BJ (cell line): ENCODE measurements around the gene ADD1. TPM values are rescaled to one million over a fixed set of nuclear protein-coding genes. Genes with fewer than 3 reads are reported as not detected.

ENCODE experiments used
- CTCF ChIA-PET: fragments of 350-600 bp; formaldehyde crosslinking; extraction: SDS; loops from one replicate; lab custom pipeline; 2021; ENCODE audit warnings: antibody characterized with exemption, inconsistent platforms; lab: Yijun Ruan, JAX
- POLR2A ChIA-PET: fragments of 300-600 bp; sonication (Branson Sonifier 250); formaldehyde crosslinking; extraction: SDS; loops from one replicate; lab custom pipeline; 2021; ENCODE audit warnings: antibody characterized with exemption; lab: Charles Lee
- DNase-seq: peaks from one replicate; pipeline ENCODE4 v3.0.0-alpha.2; 2011; ENCODE audit warnings: low read depth
- H3K27me3 ChIP-seq: 2 replicates; pipeline ENCODE4 v1.6.0; 2011; ENCODE audit warnings: low read length; ENCODE audit not compliant: control insufficient read depth, insufficient read depth
- H3K36me3 ChIP-seq: 2 replicates; pipeline ENCODE4 v1.5.1; 2011; ENCODE audit warnings: low read length; ENCODE audit not compliant: control insufficient read depth, insufficient read depth
- H3K4me3 ChIP-seq: 2 replicates; pipeline ENCODE4 v1.5.1; 2011; ENCODE audit warnings: low read depth, mild to moderate bottlenecking, control low read depth, low read length
- polyA plus RNA-seq: library from polyadenylated mRNA; depleted of rRNA; stranded (reverse); fragments of >200 nt; gene quantifications from 2 replicates; pipeline ENCODE4 v1.2.3, GENCODE V29; 2011
- TF ChIP-seq, protein P1 (sequence below): IDR thresholded peaks from 2 replicates; pipeline ENCODE4 v1.5.1; 2011; ENCODE audit warnings: low read depth, mild to moderate bottlenecking, control low read depth, inconsistent platforms, low read length, moderate library complexity; ENCODE audit not compliant: insufficient read depth

ADD1 gene
- polyA plus RNA-seq, 1 experiment: 140 TPM

- Histone ChIP-seq H3K27me3 (no peaks in the 10 kb centered on the region), H3K36me3 (peaks cover 66% of the 10 kb centered on the region), H3K4me3 (no peak overlapping the region)
- TF ChIP-seq, protein P1, sequence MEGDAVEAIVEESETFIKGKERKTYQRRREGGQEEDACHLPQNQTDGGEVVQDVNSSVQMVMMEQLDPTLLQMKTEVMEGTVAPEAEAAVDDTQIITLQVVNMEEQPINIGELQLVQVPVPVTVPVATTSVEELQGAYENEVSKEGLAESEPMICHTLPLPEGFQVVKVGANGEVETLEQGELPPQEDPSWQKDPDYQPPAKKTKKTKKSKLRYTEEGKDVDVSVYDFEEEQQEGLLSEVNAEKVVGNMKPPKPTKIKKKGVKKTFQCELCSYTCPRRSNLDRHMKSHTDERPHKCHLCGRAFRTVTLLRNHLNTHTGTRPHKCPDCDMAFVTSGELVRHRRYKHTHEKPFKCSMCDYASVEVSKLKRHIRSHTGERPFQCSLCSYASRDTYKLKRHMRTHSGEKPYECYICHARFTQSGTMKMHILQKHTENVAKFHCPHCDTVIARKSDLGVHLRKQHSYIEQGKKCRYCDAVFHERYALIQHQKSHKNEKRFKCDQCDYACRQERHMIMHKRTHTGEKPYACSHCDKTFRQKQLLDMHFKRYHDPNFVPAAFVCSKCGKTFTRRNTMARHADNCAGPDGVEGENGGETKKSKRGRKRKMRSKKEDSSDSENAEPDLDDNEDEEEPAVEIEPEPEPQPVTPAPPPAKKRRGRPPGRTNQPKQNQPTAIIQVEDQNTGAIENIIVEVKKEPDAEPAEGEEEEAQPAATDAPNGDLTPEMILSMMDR: no peak
- ChIA-PET POLR2A (no interaction called here), CTCF (no interaction called here)
- DNase-seq: no peak
Observed at GRCh38 chr4:2829933-2830451, 13.7 kb upstream of the ADD1 start.

- ChIA-PET CTCF (no interaction called here), POLR2A (no interaction called here)
- TF ChIP-seq, protein P1: no peak
- no peak for DNase-seq
- H3K27me3 ChIP-seq: no peaks in the 10 kb centered on the region
- no peak overlapping the region for H3K4me3 ChIP-seq
- peaks cover 60% of the 10 kb centered on the region for H3K36me3 ChIP-seq
Observed at GRCh38 chr4:2830632-2831610, 12.7 kb upstream of the ADD1 start.

DNA sequence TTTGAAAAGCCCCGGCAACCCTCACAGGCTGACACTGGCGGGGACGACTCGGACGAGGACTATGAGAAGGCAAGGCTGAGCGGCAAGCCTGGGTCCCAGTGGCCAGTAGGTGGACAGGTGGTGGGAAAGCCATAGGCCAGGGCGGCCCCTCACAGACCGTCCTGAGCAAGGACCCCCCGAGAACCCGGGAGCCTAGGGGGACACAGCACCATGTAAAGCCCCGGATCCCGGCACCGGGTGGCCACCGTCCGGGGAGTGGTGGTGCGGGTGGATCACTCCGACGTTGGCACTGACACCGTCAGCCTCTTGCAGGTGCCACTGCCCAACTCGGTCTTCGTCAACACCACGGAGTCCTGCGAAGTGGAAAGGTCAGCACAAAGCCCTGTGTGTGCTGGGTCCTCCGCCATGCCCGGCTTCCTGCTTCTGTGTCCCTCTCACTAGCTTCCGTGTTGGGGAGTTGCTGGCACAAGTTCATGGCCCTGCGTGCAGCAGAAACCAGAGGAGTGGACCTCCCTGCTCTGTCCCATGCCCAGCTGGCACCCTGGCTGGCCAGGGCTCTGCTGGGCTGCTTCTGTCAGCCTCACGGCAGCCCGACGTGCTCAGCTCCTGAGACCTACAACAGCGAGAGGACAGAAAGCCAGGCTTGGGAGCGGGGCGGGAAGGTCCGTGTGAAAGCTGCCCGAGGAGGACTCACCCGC is 11.9 kb upstream of the ADD1 start:
- Histone ChIP-seq H3K4me3 (no peak overlapping the region), H3K36me3 (peaks cover 63% of the 10 kb centered on the region), H3K27me3 (no peaks in the 10 kb centered on the region)
- TF ChIP-seq, protein P1: no peak
- ChIA-PET CTCF (no interaction called here), POLR2A (no interaction called here)
- no peak for DNase-seq

DNA sequence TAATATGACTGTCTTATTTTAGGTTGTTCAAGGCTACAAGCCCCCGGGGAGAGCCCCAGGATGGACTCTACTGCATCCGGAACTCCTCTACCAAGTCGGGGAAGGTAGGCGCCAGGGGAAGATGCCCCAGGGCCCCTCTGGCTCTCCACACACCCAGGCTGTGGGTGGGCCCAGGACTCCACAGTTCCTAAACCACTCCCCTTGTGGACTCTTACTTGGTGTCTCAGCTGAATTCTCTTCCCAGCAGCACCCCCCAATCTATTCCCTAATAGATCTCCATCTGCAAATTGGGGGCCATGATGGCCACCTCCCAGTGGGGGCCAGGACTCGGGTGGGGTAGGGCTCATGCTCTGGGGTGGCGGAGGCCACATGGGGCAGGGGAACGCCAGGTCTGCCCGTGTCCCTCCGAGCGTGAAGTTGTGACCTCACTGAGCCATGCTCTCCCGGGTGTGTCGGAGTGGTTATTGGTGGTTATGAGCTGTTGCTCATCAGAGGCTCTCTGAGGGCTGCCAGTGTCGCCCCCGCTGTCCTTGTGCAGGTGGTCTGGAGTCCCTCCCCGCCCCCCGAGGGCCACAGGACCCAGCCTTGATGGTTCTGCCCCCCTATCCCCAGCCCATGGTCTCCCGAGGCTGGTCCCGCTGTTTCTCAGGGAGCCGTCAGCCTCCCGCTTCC is 11.2 kb upstream of the ADD1 start:
- H3K36me3 ChIP-seq: peaks cover 57% of the 10 kb centered on the region
- ChIA-PET CTCF (no interaction called here), POLR2A (no interaction called here)
- no peak overlapping the region for H3K4me3 ChIP-seq
- H3K27me3 ChIP-seq: no peaks in the 10 kb centered on the region
- DNase-seq: no peak
- TF ChIP-seq, protein P1: no peak
